Activated naive CD8-positive, alpha-beta T cell treated with anti-CD3 and anti-CD28 coated beads, Interleukin-2, amount 50 U/mL, for 24 hours (primary cell): ENCODE results near the gene IFNB1.

Experiments used
- ATAC-seq: fragments of 150-1000 bp; cut with Tn5 transposase; one replicate; pipeline ENCODE4 v1.10.0; 2021
- DNase-seq: peaks from one replicate; pipeline ENCODE4 v3.0.0; 2021
- H3K27ac Mint-ChIP-seq: one replicate; pipeline ENCODE4 v1.8.0; 2021; ENCODE audit warnings: mild to moderate bottlenecking, mixed read lengths
- H3K27me3 Mint-ChIP-seq: one replicate; pipeline ENCODE4 v1.8.0; 2021; ENCODE audit warnings: mixed read lengths
- H3K36me3 Mint-ChIP-seq: one replicate; pipeline ENCODE4 v1.8.0; 2021; ENCODE audit warnings: low read depth, mixed read lengths
- H3K4me1 Mint-ChIP-seq: one replicate; pipeline ENCODE4 v1.8.0; 2021; ENCODE audit warnings: mixed read lengths
- H3K4me3 Mint-ChIP-seq: one replicate; pipeline ENCODE4 v1.8.0; 2021; ENCODE audit warnings: mild to moderate bottlenecking, moderate library complexity, mixed read lengths
- H3K9me3 Mint-ChIP-seq: one replicate; pipeline ENCODE4 v1.8.0; 2021; ENCODE audit warnings: mixed read lengths

Gene IFNB1

DNA sequence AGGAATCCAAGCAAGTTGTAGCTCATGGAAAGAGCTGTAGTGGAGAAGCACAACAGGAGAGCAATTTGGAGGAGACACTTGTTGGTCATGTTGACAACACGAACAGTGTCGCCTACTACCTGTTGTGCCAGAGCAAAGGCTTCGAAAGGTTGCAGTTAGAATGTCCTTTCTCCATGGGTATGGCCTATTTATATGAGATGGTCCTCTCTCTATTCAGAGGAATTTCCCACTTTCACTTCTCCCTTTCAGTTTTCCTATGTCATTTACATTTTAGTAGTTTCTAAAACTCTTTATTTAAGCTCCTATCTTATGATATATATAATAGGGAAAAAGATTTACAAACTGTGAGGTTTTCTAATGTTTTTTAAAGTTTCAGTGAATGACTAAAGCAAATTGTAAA, at the start of gene IFNB1:
IFNB1 (minus strand) TSS at position 162 of the 400 bp plus-strand sequence; CDS start at position 89, 73 bp downstream.
- Mint-ChIP-seq H3K27me3 (no peaks in the 10 kb centered on the region), H3K27ac (no peak within 1 kb of the TSS), H3K4me1 (peaks cover 27% of the 10 kb centered on the region), H3K36me3 (no peaks in the 10 kb centered on the region), H3K9me3 (peaks cover 15% of the 10 kb centered on the region), H3K4me3 (no peak within 1 kb of the TSS)
- no peak for DNase-seq
- ATAC-seq: no peak

DNA sequence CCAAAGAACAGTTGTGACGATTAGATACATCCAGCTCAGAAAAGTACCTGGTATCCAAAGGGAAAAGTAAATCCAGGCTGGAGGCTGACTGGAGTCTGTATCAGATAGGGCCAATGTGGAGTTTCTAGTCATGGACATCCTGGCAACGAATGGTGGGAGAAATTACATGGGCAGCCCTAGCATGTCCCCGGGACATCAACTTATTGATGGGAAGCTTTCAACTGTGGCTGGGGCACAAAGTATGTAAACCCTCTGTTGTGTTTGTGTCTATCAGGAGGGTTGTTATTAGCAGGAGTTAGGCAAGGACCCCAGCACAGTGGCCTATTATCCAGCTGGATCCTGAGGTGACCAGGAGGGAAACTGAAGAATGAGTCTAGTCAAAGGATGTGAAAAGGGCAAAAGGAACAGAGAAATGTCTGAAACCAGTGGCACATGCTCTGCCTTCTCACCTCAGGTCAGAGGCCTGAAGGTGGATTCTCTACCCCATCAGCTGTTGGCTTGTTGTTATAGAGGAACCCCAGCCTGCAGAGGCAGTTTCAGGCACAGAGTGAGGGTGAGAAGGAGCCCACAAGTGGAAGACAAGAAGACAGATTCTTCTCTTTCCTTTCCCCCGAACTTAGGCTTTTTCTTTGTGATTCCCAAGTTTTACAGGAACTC, 44.0 kb upstream of the IFNB1 start:
- Mint-ChIP-seq H3K27ac (no peak overlapping the region), H3K4me3 (no peak overlapping the region), H3K9me3 (no peaks in the 10 kb centered on the region), H3K4me1 (peaks cover 18% of the 10 kb centered on the region), H3K36me3 (no peaks in the 10 kb centered on the region), H3K27me3 (peaks cover 19% of the 10 kb centered on the region)
- DNase-seq (no peak), ATAC-seq (peak; percentile 64)

DNA sequence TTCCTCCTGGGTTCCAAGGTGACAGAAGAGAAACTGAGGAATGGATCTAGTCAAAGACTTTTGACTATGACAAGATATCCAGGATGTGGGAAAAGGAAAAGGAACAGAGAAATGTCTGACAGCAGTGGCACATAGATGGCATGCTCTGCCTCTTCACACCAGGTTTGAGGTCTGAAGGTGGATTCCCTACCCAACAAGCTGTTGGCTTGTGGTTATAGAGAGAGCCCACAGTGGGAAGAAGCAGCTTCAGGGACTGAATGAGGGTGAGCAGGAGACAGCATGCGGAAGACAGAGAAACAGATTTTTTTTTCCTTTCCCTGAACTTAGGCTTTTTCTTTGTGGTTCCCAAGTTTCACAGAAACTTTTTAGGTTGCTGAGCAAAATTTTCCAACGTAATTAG, 43.3 kb upstream of the IFNB1 start:
- no peak overlapping the region for H3K4me3 Mint-ChIP-seq
- H3K4me1 Mint-ChIP-seq: peaks cover 18% of the 10 kb centered on the region
- H3K27ac Mint-ChIP-seq: no peak overlapping the region
- no peak for DNase-seq
- peaks cover 18% of the 10 kb centered on the region for H3K27me3 Mint-ChIP-seq
- ATAC-seq: peak; percentile 89
- no peaks in the 10 kb centered on the region for H3K9me3 Mint-ChIP-seq
- no peaks in the 10 kb centered on the region for H3K36me3 Mint-ChIP-seq

DNA sequence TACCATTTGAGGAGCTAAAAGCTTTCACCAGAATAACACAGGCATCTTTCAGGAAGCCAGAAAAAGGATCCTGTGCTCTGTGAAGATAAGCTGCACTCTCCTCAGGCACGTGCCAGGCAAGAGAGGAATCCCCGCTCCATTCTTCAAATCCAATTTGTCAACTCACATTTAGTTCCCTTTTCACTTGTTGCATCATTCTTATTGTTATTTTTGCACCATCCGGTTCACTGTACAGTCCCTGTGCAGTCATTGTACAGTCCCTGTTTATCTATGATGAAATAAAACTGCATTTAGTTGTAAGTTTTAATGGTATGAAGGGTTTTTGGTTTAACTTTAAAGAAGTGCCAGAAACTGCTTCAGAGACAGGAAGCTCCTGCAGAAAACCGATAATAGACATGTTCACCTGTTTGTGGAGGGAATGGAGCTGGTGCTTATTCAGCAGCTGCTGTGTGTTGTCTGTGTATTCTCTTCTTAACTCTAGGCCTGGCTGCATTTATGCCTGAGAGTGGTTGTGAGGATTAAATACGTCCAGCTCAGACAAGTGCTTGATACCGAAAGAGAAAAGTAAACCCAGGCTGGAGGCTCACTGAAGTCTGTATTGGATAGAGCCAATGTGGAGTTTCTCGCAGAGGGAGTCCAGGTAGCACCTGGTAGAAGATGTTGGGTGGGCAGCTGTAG, 41.5 kb upstream of the IFNB1 start:
- peaks cover 18% of the 10 kb centered on the region for H3K4me1 Mint-ChIP-seq
- ATAC-seq: no peak
- no peak overlapping the region for H3K4me3 Mint-ChIP-seq
- H3K27me3 Mint-ChIP-seq: peaks cover 12% of the 10 kb centered on the region
- DNase-seq: no peak
- no peak overlapping the region for H3K27ac Mint-ChIP-seq
- H3K9me3 Mint-ChIP-seq: no peaks in the 10 kb centered on the region
- no peaks in the 10 kb centered on the region for H3K36me3 Mint-ChIP-seq

DNA sequence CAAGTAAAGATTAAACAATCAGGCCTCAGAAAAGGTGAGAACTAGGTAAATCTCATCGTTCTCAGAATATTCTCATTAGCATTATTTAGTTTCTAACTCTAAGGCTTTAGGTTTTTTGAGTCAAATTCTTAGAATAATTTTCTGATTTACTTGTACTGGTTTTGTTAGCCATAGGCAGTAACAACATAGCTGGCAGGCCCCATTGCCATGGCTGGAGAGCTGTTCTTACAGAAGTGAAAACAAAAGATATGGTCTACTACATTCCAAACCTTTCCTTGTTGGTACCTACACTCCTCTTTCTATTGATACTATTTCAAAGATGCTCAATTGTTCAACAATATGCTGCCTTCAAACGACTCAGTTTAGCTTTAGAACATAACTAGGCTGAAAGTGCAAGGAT, 36.6 kb upstream of the IFNB1 start:
- Mint-ChIP-seq H3K27ac (no peak overlapping the region), H3K36me3 (no peaks in the 10 kb centered on the region), H3K9me3 (no peaks in the 10 kb centered on the region), H3K4me3 (no peak overlapping the region), H3K4me1 (peaks cover 3% of the 10 kb centered on the region), H3K27me3 (peaks cover 12% of the 10 kb centered on the region)
- DNase-seq (no peak), ATAC-seq (no peak)

DNA sequence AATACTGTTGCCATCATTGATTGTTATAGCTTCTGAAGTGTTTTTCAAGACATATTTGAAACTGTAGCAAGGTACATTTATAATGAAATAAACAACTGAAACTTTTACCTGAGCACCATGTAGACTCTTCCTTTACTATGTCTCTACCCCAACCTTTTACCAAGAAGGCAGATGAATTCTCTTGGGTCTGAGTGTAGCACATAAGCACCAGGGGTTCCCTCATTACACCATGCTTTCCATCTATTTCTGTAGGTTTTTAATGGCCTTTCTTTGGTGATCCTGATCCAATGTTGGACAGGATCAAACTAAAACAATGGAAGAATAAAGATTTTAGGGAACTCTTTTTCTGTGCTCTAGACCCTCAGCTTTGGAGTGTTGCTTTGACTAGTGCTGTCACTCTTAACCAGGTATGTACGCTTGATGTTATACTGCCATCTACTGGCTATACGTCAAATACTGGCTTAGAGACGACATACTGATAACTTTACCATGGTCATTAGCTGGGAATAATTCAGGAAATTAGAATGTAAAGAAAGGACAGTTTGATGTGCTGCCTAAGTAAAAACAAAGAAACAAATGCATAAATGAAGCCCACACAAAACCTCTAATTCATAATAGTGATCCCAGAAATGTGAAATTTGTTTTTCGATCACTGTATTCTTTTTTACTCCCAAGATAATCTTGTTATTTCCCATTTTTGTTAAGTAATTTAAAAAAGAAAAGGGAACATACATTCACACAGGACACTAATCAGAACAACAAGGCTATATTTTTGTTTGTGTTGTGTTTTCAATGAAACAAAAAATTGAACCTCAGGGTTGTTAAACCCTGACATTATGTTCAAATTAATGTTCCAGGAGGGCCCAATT, 33.2 kb upstream of the IFNB1 start:
- ATAC-seq (peak; percentile 89), DNase-seq (no peak)
- no peaks in the 10 kb centered on the region for H3K9me3 Mint-ChIP-seq
- no peaks in the 10 kb centered on the region for H3K27me3 Mint-ChIP-seq
- no peaks in the 10 kb centered on the region for H3K36me3 Mint-ChIP-seq
- no peak overlapping the region for H3K4me3 Mint-ChIP-seq
- no peak overlapping the region for H3K27ac Mint-ChIP-seq
- H3K4me1 Mint-ChIP-seq: no peaks in the 10 kb centered on the region

DNA sequence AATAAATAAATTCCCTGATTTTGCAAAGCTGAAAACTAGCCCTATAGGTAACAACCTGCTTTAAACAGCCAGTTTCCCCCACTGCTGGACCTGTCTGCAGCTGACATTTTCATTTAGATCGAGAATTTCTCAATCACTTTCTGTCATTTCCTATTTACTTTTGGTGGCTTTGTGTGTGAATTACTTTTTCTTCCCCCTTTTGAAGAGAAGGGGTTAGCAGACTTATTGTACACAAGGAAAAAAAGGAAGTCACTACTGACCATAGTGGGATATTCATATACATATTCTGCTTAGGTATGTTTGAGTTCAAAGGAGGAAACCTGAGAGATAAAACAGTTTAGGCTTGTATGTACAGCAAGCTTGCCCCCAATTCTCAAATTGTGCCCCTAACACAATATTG, 27.0 kb upstream of the IFNB1 start:
- peaks cover 6% of the 10 kb centered on the region for H3K4me1 Mint-ChIP-seq

DNA sequence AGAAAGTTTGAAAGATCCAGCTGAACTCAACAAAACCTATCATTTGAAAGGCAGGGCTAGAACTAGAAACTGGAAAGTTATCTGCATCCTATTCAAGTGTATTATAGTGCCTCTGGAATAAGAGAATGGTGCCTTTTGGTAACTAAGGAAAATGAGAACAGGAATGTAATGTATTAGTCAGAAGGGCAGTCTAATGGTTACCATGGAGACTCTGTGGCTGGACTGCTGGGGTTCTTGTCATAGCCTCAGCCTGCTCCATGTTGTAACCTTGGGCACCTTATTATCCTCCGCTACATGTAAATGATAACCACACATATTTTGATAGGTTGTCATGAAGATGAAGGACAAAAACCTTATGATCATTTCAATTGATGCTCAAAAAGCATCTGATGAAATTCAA, 24.6 kb upstream of the IFNB1 start:
- no peaks in the 10 kb centered on the region for H3K27me3 Mint-ChIP-seq
- H3K4me3 Mint-ChIP-seq: no peak overlapping the region
- peaks cover 13% of the 10 kb centered on the region for H3K4me1 Mint-ChIP-seq
- no peaks in the 10 kb centered on the region for H3K36me3 Mint-ChIP-seq
- no peak for DNase-seq
- ATAC-seq: no peak
- H3K9me3 Mint-ChIP-seq: no peaks in the 10 kb centered on the region
- no peak overlapping the region for H3K27ac Mint-ChIP-seq

More for the DNA sequence above, 27.0 kb upstream of the IFNB1 start:
- H3K36me3 Mint-ChIP-seq: no peaks in the 10 kb centered on the region
- no peak for DNase-seq
- H3K27ac Mint-ChIP-seq: no peak overlapping the region
- no peak for ATAC-seq
- no peak overlapping the region for H3K4me3 Mint-ChIP-seq
- no peaks in the 10 kb centered on the region for H3K27me3 Mint-ChIP-seq
- no peaks in the 10 kb centered on the region for H3K9me3 Mint-ChIP-seq

DNA sequence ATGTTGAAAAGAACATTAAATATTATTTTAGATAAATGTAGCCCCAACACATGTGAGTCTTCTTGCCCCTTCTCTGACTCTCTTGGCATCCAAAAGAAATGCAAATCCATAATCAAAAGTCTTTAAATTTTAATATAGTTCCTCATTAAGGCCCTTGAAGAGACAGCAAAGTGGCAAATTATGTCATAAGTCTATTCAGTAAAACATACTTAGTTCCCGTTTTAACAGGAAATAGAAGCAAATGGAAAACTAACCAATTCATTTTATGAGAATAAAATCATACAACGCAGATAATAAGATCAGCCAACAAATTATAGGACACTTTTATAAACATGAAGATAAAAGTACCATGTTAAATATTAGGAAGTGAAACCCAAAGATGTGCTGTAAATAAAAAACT, 20.1 kb upstream of the IFNB1 start:
- Mint-ChIP-seq H3K27ac (no peak overlapping the region), H3K4me3 (no peak overlapping the region), H3K27me3 (no peaks in the 10 kb centered on the region), H3K9me3 (no peaks in the 10 kb centered on the region), H3K4me1 (peaks cover 39% of the 10 kb centered on the region), H3K36me3 (no peaks in the 10 kb centered on the region)
- DNase-seq (no peak), ATAC-seq (no peak)

DNA sequence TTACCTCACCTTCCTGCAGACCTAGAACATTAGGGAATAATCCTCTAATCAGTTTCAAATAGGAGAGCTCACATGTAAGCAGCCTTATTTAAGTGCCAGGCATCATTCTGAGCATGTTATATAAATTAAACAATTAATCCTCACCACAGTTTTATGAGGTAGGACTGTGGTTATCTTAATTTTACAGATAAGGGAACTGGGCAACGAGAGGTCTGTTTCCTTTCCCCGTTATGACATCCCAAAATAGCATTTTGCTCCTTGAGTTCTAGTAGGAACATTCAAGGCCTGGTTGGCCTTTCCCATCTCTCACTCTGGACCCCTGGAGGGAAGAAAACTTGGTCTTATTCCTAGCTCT, 19.1 kb upstream of the IFNB1 start:
- DNase-seq (no peak), ATAC-seq (no peak)
- Mint-ChIP-seq H3K27me3 (no peaks in the 10 kb centered on the region), H3K4me1 (peaks cover 45% of the 10 kb centered on the region), H3K36me3 (no peaks in the 10 kb centered on the region), H3K27ac (peak overlapping the region; percentile 91), H3K9me3 (no peaks in the 10 kb centered on the region), H3K4me3 (peak overlapping the region; percentile 76)

DNA sequence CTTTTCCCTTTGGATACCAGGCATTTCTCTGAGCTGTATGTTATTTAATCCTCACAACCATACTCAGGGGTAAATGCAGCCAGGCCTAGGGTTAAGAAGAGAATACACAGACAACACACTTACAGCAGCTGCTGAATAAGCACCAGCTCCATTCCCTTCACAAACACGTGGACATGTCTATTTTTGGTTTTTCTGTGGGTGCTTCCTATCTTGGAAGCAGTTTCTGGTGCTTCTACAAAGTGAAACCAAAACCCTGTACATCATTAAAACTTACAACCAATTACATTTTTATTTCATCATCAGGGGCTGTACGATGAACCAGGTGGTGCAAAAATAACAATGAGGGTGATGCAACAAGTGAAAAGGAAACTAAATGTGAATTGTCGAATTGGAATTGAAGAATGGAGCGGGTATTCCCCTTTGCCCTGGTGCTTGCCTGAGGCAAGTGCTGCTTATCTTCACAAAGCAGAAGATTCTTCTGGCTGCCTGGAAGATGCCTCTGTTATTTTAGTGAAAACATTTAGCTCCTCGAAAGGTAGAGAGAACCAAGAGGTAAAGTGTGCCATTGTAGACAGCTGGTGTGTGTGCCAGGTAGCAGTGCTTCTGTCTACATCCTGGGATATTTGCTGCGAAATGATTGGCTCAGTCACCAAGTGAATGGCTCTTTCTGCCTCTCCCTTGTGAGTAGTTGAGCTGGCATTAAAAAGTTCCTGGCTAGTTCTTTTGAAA, 18.6 kb upstream of the IFNB1 start:
- Mint-ChIP-seq H3K4me3 (peak overlapping the region; percentile 76), H3K36me3 (no peaks in the 10 kb centered on the region), H3K27me3 (no peaks in the 10 kb centered on the region), H3K27ac (peak overlapping the region; percentile 91), H3K4me1 (peaks cover 51% of the 10 kb centered on the region), H3K9me3 (no peaks in the 10 kb centered on the region)
- DNase-seq (peak; percentile 28), ATAC-seq (peak; percentile 92)

DNA sequence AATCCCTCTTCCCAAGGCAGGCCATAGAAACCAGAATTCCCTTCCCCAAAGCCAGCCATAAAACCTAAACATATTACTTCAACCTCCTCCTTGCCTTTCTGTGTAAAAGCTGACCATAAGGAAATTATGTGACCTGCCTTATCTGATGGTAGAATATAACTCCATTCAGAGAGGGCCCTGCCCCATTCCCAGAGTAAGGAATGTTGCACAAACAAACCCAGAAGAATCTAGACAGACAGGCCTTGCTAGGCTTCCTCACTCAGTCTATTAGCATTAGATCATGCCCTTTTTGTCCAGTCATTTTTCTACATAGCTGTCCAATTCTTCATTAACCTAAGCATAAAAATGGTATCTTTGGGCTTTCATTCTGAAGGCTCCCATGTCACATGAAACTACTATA, 17.8 kb upstream of the IFNB1 start:
- Mint-ChIP-seq H3K4me3 (peak overlapping the region; percentile 76), H3K27ac (peak overlapping the region; percentile 91), H3K27me3 (no peaks in the 10 kb centered on the region), H3K36me3 (no peaks in the 10 kb centered on the region), H3K4me1 (peaks cover 46% of the 10 kb centered on the region), H3K9me3 (no peaks in the 10 kb centered on the region)
- DNase-seq (no peak), ATAC-seq (no peak)

DNA sequence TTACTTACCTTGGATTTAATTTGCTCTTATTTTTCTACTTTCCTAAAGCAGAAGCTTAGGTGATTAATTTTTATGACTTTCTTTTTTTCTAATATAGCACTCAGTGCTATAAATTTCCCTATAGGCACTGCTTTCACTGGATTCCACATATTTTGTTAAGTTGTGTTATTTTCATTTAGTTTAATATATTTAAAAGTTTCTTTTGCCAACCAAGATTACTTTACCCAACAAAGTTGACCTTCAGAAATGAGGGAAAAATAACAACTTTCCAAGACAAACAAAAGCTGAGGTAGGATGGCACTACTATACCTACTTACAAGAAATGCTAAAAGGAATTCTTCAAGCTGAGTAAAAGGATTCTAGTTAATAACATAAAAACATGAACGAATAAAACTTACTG, 8.8 kb upstream of the IFNB1 start:
- no peaks in the 10 kb centered on the region for H3K27me3 Mint-ChIP-seq
- ATAC-seq (no peak), DNase-seq (no peak)
- peaks cover 8% of the 10 kb centered on the region for H3K9me3 Mint-ChIP-seq
- no peak overlapping the region for H3K4me3 Mint-ChIP-seq
- no peaks in the 10 kb centered on the region for H3K36me3 Mint-ChIP-seq
- H3K4me1 Mint-ChIP-seq: peaks cover 16% of the 10 kb centered on the region
- no peak overlapping the region for H3K27ac Mint-ChIP-seq

DNA sequence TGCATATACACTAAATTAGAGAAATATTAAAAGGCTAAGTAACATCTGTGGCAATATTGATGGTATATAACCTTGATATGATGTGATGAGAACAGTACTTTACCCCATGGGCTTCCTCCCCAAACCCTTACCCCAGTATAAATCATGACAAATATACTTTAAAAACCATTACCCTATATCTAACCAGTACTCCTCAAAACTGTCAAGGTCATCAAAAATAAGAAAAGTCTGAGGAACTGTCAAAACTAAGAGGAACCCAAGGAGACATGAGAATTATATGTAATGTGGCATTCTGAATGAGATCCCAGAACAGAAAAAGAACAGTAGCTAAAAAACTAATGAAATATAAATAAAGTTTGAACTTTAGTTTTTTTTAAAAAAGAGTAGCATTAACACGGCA, 7.3 kb upstream of the IFNB1 start:
- Mint-ChIP-seq H3K9me3 (peaks cover 16% of the 10 kb centered on the region), H3K4me1 (peaks cover 27% of the 10 kb centered on the region), H3K4me3 (no peak overlapping the region), H3K27me3 (no peaks in the 10 kb centered on the region), H3K27ac (no peak overlapping the region), H3K36me3 (no peaks in the 10 kb centered on the region)
- no peak for DNase-seq
- no peak for ATAC-seq
